ENCODE results near the gene GNAZ. TPM values are rescaled to one million over a fixed set of nuclear protein-coding genes. Genes with fewer than 3 reads are reported as not detected.

Gene GNAZ
- total and polyA plus RNA-seq, 7 experiments from 2014 or later, result 0.12 to 2.0 (median 0.31) TPM; not detected in 3

GRCh38 chr22:23053912-23054530 is 16.3 kb upstream of the GNAZ start:
- no peaks in the 10 kb centered on the region for H3K4me1 ChIP-seq (ENCODE audit: control insufficient read depth in 2 of 2, insufficient read depth in 2 of 2, low read length in 2 of 2)
- Mint-ChIP-seq H3K27me3 (peaks cover 0 to 36% (median 4%) of the 10 kb centered on the region in 5 donors), H3K9me3 (peaks cover 0 to 12% (median 5%) of the 10 kb centered on the region in 11 donors), H3K4me3 (no peak overlapping the region), H3K4me1 (peaks cover 0 to 7% (median 2%) of the 10 kb centered on the region in 7 donors), H3K27ac (no peak overlapping the region), H3K36me3 (peaks cover 0 to 4% (median 4%) of the 10 kb centered on the region in 5 donors)
- no peak overlapping the region for H3K4me3 ChIP-seq (ENCODE audit: low read length)
- no peaks in the 10 kb centered on the region for H3K27me3 ChIP-seq (ENCODE audit: control insufficient read depth in 2 of 2, insufficient read depth in 2 of 2, low read length in 2 of 2)
- H3K27ac ChIP-seq (ENCODE audit: low read depth, low read length), result no peak overlapping the region
- intact Hi-C loops (cut with micrococcal nuclease), result no loop called here
- no peak for ATAC-seq
- H3K36me3 ChIP-seq (ENCODE audit: control insufficient read depth in 2 of 3, insufficient read depth in 3 of 3, low read length in 3 of 3), result no peaks in the 10 kb centered on the region
- no peaks in the 10 kb centered on the region for H3K9me3 ChIP-seq (ENCODE audit: control insufficient read depth in 2 of 3, low read length in 3 of 3)
- DNase-seq, result no peak
- POLR2A ChIA-PET, result no interaction called here
- CTCF ChIA-PET, result no interaction called here

GRCh38 chr22:23054531-23055257 is 15.6 kb upstream of the GNAZ start:
- Mint-ChIP-seq H3K27ac (no peak overlapping the region), H3K4me3 (no peak overlapping the region), H3K9me3 (peaks cover 0 to 12% (median 5%) of the 10 kb centered on the region in 11 donors), H3K4me1 (peaks cover 0 to 5% (median 1%) of the 10 kb centered on the region in 7 donors), H3K36me3 (peaks cover 0 to 4% (median 4%) of the 10 kb centered on the region in 5 donors), H3K27me3 (peaks cover 0 to 30% (median 4%) of the 10 kb centered on the region in 5 donors)
- Histone ChIP-seq H3K9me3 (ENCODE audit: control insufficient read depth in 2 of 3, low read length in 3 of 3) (no peaks in the 10 kb centered on the region), H3K27me3 (ENCODE audit: control insufficient read depth in 2 of 2, insufficient read depth in 2 of 2, low read length in 2 of 2) (no peaks in the 10 kb centered on the region), H3K4me3 (ENCODE audit: low read length) (no peak overlapping the region), H3K4me1 (ENCODE audit: control insufficient read depth in 2 of 2, insufficient read depth in 2 of 2, low read length in 2 of 2) (no peaks in the 10 kb centered on the region), H3K36me3 (ENCODE audit: control insufficient read depth in 2 of 3, insufficient read depth in 3 of 3, low read length in 3 of 3) (no peaks in the 10 kb centered on the region), H3K27ac (ENCODE audit: low read depth, low read length) (no peak overlapping the region)
- DNase-seq (no peak), ATAC-seq (no peak)
- CTCF ChIA-PET, result no interaction called here
- POLR2A ChIA-PET, result no interaction called here
- intact Hi-C loops (cut with micrococcal nuclease), result no loop called here

DNA sequence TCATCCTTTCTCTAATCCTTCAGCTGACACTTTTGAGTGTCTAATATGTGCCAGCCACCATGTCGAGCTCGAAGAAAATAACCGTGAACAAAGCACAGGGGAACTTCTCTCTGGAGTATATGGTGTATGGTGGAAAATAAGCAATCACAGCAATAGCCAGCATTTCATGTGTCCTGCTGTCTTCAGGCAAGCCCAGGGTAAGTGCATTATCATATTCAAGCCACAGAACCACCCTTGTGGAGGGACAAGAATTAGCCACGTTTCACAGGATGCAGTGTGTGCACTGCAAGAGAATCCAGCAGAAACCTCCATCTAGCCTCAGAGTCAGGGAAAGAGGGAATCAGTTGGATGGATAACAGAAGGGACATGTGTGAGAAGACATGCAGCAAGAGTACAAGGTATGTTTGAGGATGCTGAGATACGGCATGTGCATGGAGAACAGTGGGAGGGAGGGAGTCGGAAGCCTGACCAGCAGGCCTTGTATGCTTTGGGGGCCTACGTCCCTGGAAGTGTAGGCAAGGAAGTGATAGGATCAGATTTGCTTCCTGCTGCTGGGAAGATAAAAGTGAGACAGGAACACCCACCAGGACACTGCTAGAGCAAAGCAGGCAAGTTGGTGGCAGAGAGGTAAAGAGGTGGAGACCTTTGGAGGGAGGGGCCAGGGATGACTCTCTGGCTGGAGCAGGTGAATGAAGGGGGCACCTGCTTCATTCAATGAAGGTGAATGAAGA is 14.7 kb upstream of the GNAZ start:
- ChIA-PET POLR2A (no interaction called here), CTCF (no interaction called here)
- Histone ChIP-seq H3K27ac (ENCODE audit: low read depth, low read length) (no peak overlapping the region), H3K36me3 (ENCODE audit: control insufficient read depth in 2 of 3, insufficient read depth in 3 of 3, low read length in 3 of 3) (no peaks in the 10 kb centered on the region), H3K4me1 (ENCODE audit: control insufficient read depth in 2 of 2, insufficient read depth in 2 of 2, low read length in 2 of 2) (no peaks in the 10 kb centered on the region), H3K4me3 (ENCODE audit: low read length) (no peak overlapping the region), H3K9me3 (ENCODE audit: control insufficient read depth in 2 of 3, low read length in 3 of 3) (no peaks in the 10 kb centered on the region), H3K27me3 (ENCODE audit: control insufficient read depth in 2 of 2, insufficient read depth in 2 of 2, low read length in 2 of 2) (no peaks in the 10 kb centered on the region)
- Mint-ChIP-seq H3K27me3 (peaks cover 0 to 21% (median 3%) of the 10 kb centered on the region in 5 donors), H3K36me3 (peaks cover 0 to 4% (median 4%) of the 10 kb centered on the region in 5 donors), H3K4me3 (no peak overlapping the region), H3K9me3 (peaks cover 0 to 12% (median 5%) of the 10 kb centered on the region in 11 donors), H3K27ac (no peak overlapping the region), H3K4me1 (peaks cover 0 to 2% (median 0%) of the 10 kb centered on the region in 7 donors)
- intact Hi-C loops (cut with micrococcal nuclease), result no loop called here
- no peak for DNase-seq
- no peak for ATAC-seq

GRCh38 chr22:23057331-23057730 is 13.0 kb upstream of the GNAZ start:
- no peaks in the 10 kb centered on the region for H3K4me1 ChIP-seq (ENCODE audit: control insufficient read depth in 2 of 2, insufficient read depth in 2 of 2, low read length in 2 of 2)
- intact Hi-C loops (cut with micrococcal nuclease), result no loop called here
- H3K27ac ChIP-seq (ENCODE audit: low read depth, low read length), result no peak overlapping the region
- POLR2A ChIA-PET, result interaction anchor here (0.6 kb wide), 1 partner anchor 7 kb away, joined by 4 read pairs; no protein-coding TSS in a partner anchor
- H3K4me1 Mint-ChIP-seq, result no peaks in the 10 kb centered on the region
- peaks cover 0 to 4% (median 4%) of the 10 kb centered on the region in 5 donors for H3K36me3 Mint-ChIP-seq
- H3K27me3 ChIP-seq (ENCODE audit: control insufficient read depth in 2 of 2, insufficient read depth in 2 of 2, low read length in 2 of 2), result no peaks in the 10 kb centered on the region
- peaks cover 0 to 12% (median 5%) of the 10 kb centered on the region in 11 donors for H3K9me3 Mint-ChIP-seq
- no peaks in the 10 kb centered on the region for H3K36me3 ChIP-seq (ENCODE audit: control insufficient read depth in 2 of 3, insufficient read depth in 3 of 3, low read length in 3 of 3)
- no peak overlapping the region for H3K4me3 ChIP-seq (ENCODE audit: low read length)
- ATAC-seq (no peak), DNase-seq (peak in 1 of 9 donors; percentile 1)
- H3K4me3 Mint-ChIP-seq, result no peak overlapping the region
- peaks cover 0 to 9% (median 3%) of the 10 kb centered on the region in 5 donors for H3K27me3 Mint-ChIP-seq
- CTCF ChIA-PET, result no interaction called here
- H3K27ac Mint-ChIP-seq, result no peak overlapping the region
- no peaks in the 10 kb centered on the region for H3K9me3 ChIP-seq (ENCODE audit: control insufficient read depth in 2 of 3, low read length in 3 of 3)

- DNase-seq (peak in 1 of 9 donors; percentile 6), ATAC-seq (no peak)
- Mint-ChIP-seq H3K4me1 (no peaks in the 10 kb centered on the region), H3K36me3 (peaks cover 0 to 4% (median 4%) of the 10 kb centered on the region in 5 donors), H3K4me3 (no peak overlapping the region), H3K27me3 (peaks cover 0 to 9% (median 3%) of the 10 kb centered on the region in 5 donors), H3K9me3 (peaks cover 0 to 12% (median 5%) of the 10 kb centered on the region in 11 donors), H3K27ac (no peak overlapping the region)
- intact Hi-C loops (cut with micrococcal nuclease), result no loop called here
- no peaks in the 10 kb centered on the region for H3K4me1 ChIP-seq (ENCODE audit: control insufficient read depth in 2 of 2, insufficient read depth in 2 of 2, low read length in 2 of 2)
- no peaks in the 10 kb centered on the region for H3K27me3 ChIP-seq (ENCODE audit: control insufficient read depth in 2 of 2, insufficient read depth in 2 of 2, low read length in 2 of 2)
- no peaks in the 10 kb centered on the region for H3K36me3 ChIP-seq (ENCODE audit: control insufficient read depth in 2 of 3, insufficient read depth in 3 of 3, low read length in 3 of 3)
- H3K4me3 ChIP-seq (ENCODE audit: low read length), result no peak overlapping the region
- ChIA-PET POLR2A (interaction anchor here (0.6 kb wide), 1 partner anchor 8 kb away, joined by 4 read pairs; no protein-coding TSS in a partner anchor), CTCF (no interaction called here)
- no peak overlapping the region for H3K27ac ChIP-seq (ENCODE audit: low read depth, low read length)
- H3K9me3 ChIP-seq (ENCODE audit: control insufficient read depth in 2 of 3, low read length in 3 of 3), result no peaks in the 10 kb centered on the region
Measured at GRCh38 chr22:23058063-23058462, 12.3 kb upstream of the GNAZ start.

GRCh38 chr22:23058481-23059283 is 11.6 kb upstream of the GNAZ start:
- Histone ChIP-seq H3K36me3 (ENCODE audit: control insufficient read depth in 2 of 3, insufficient read depth in 3 of 3, low read length in 3 of 3) (no peaks in the 10 kb centered on the region), H3K4me3 (ENCODE audit: low read length) (no peak overlapping the region), H3K9me3 (ENCODE audit: control insufficient read depth in 2 of 3, low read length in 3 of 3) (no peaks in the 10 kb centered on the region), H3K27me3 (ENCODE audit: control insufficient read depth in 2 of 2, insufficient read depth in 2 of 2, low read length in 2 of 2) (no peaks in the 10 kb centered on the region), H3K4me1 (ENCODE audit: control insufficient read depth in 2 of 2, insufficient read depth in 2 of 2, low read length in 2 of 2) (no peaks in the 10 kb centered on the region), H3K27ac (ENCODE audit: low read depth, low read length) (no peak overlapping the region)
- Mint-ChIP-seq H3K9me3 (peaks cover 0 to 12% (median 5%) of the 10 kb centered on the region in 11 donors), H3K36me3 (peaks cover 0 to 4% (median 4%) of the 10 kb centered on the region in 5 donors), H3K27me3 (peaks cover 0 to 7% (median 3%) of the 10 kb centered on the region in 5 donors), H3K4me1 (no peaks in the 10 kb centered on the region), H3K27ac (no peak overlapping the region), H3K4me3 (no peak overlapping the region)
- ATAC-seq (no peak), DNase-seq (peak in 2 of 9 donors; percentile 2 to 8)
- intact Hi-C loops (cut with micrococcal nuclease), result no loop called here
- ChIA-PET POLR2A (no interaction called here), CTCF (no interaction called here)

Measured in naive thymus-derived CD4-positive, alpha-beta T cell (primary cell).